Retina (tissue), 1 donor: Measurements from ENCODE around the gene MRPS27.

Source experiments
- DNase-seq: peaks from one replicate; pipeline ENCODE4 v3.0.0-alpha.2; 2016

MRPS27 gene

GRCh38 chr5:72319976-72320752 is at the start of gene MRPS27, which contains the start of gene PTCD2:
MRPS27 (minus strand) TSS chr5:72320240; CDS start chr5:72320221, 19 bp downstream.
PTCD2 (plus strand) TSS chr5:72320373; CDS start chr5:72320383, 10 bp downstream.
- peak; percentile 97 for DNase-seq

GRCh38 chr5:72369711-72370110 is 49.7 kb upstream of the MRPS27 start:
- no peak for DNase-seq

GRCh38 chr5:72369301-72369700 is 49.3 kb upstream of the MRPS27 start:
- DNase-seq: no peak

- DNase-seq: no peak
Observed at GRCh38 chr5:72368271-72368670, 48.2 kb upstream of the MRPS27 start.

- DNase-seq: peak; percentile 48
Observed at GRCh38 chr5:72366324-72366976, 46.4 kb upstream of the MRPS27 start.

GRCh38 chr5:72364951-72365350 is 44.9 kb upstream of the MRPS27 start:
- DNase-seq: no peak

GRCh38 chr5:72364171-72364570 is 44.1 kb upstream of the MRPS27 start:
- DNase-seq: no peak

GRCh38 chr5:72363166-72363802 is 43.2 kb upstream of the MRPS27 start:
- no peak for DNase-seq

- no peak for DNase-seq
Observed at GRCh38 chr5:72359886-72360285, 39.8 kb upstream of the MRPS27 start.

- DNase-seq: no peak
Observed at GRCh38 chr5:72358925-72359324, 38.9 kb upstream of the MRPS27 start.

- DNase-seq: no peak
Observed at GRCh38 chr5:72356361-72356760, 36.3 kb upstream of the MRPS27 start.

- peak; percentile 62 for DNase-seq
Observed at GRCh38 chr5:72355706-72356299, 35.8 kb upstream of the MRPS27 start.

- DNase-seq: no peak
Observed at GRCh38 chr5:72353046-72353445, 33.0 kb upstream of the MRPS27 start.

GRCh38 chr5:72352616-72353015 is 32.6 kb upstream of the MRPS27 start:
- no peak for DNase-seq

- no peak for DNase-seq
Observed at GRCh38 chr5:72351376-72351775, 31.3 kb upstream of the MRPS27 start.

GRCh38 chr5:72347801-72348308 is 27.8 kb upstream of the MRPS27 start:
- DNase-seq: no peak

GRCh38 chr5:72346398-72346797 is 26.4 kb upstream of the MRPS27 start:
- no peak for DNase-seq

- no peak for DNase-seq
Observed at GRCh38 chr5:72338689-72339209, 18.7 kb upstream of the MRPS27 start.

GRCh38 chr5:72337159-72337558 is 17.1 kb upstream of the MRPS27 start:
- DNase-seq: no peak

- DNase-seq: no peak
Observed at GRCh38 chr5:72330712-72331111, 10.7 kb upstream of the MRPS27 start.

GRCh38 chr5:72328172-72328571 is 8.1 kb upstream of the MRPS27 start:
- DNase-seq: no peak

- no peak for DNase-seq
Observed at GRCh38 chr5:72326306-72326649, 6.2 kb upstream of the MRPS27 start.
